Endothelial cell of umbilical vein (primary cell): Measurements from ENCODE around the gene TEX264. TPM values are rescaled to one million over a fixed set of nuclear protein-coding genes. Genes with fewer than 3 reads are reported as not detected.

ENCODE experiments used
- BruUV-seq: library from RNA; stranded (reverse); fragments of 400-500 nt; replicated peaks from 2 replicates; lab custom pipeline; 2021; lab: Mats Ljungman, UMichigan
- CTCF ChIA-PET: fragments of 300-600, 350-600 bp; sonication (Branson Sonifier 250); formaldehyde crosslinking; loops from one replicate; lab custom pipeline; 2021; ENCODE audit warnings: antibody characterized with exemption, inconsistent platforms; lab: Charles Lee
- POLR2A ChIA-PET: fragments of 300-600, 350-600 bp; sonication (Branson Sonifier 250); formaldehyde crosslinking; loops from one replicate; lab custom pipeline; 2021; ENCODE audit warnings: antibody characterized with exemption, inconsistent platforms; lab: Charles Lee
- DNase-seq: peaks from one replicate; pipeline ENCODE4 v3.0.0-alpha.2; 2011; ENCODE audit warnings: low read depth, low spot score
- FAIRE-seq: peaks from 2 replicates; lab custom pipeline; 2011; peaks lifted over from hg19 to GRCh38; lab: Jason Lieb, UNC
- H2AFZ ChIP-seq: 2 replicates; pipeline ENCODE4 v1.6.0; 2012; ENCODE audit warnings: low read depth, low read length, control low read depth, inconsistent platforms
- H3K27ac ChIP-seq: 2 replicates; pipeline ENCODE4 v1.5.1; 2011; ENCODE audit warnings: low read depth, mild to moderate bottlenecking, control low read depth, low read length, moderate library complexity; ENCODE audit not compliant: insufficient read depth
- H3K27me3 ChIP-seq, 2 experiments: 2 replicates each; pipeline versions ENCODE4 v1.6.0 to v1.6.1; 2011; ENCODE audit warnings: low read length in 2 of 2, mixed read lengths in 1 of 2; ENCODE audit not compliant: control insufficient read depth in 2 of 2, insufficient read depth in 2 of 2
- H3K36me3 ChIP-seq, 2 experiments: 2 replicates in 1 of 2; 3 replicates in 1 of 2; pipeline ENCODE4 v1.5.1; 2011; ENCODE audit warnings: low read length in 2 of 2, mild to moderate bottlenecking in 1 of 2, moderate library complexity in 1 of 2; ENCODE audit not compliant: control insufficient read depth in 2 of 2, insufficient read depth in 2 of 2; ENCODE audit errors: extremely low read depth in 1 of 2
- H3K4me1 ChIP-seq: 3 replicates; pipeline ENCODE4 v1.5.1; 2011; ENCODE audit warnings: mild to moderate bottlenecking, low read length; ENCODE audit not compliant: control insufficient read depth, insufficient read depth; ENCODE audit errors: extremely low read depth
- H3K4me2 ChIP-seq: 2 replicates; pipeline ENCODE4 v1.6.1; 2011; ENCODE audit warnings: low read length, control low read depth, mixed read lengths; ENCODE audit not compliant: insufficient read depth
- H3K4me3 ChIP-seq, 3 experiments: fragments of 200-600 bp in 1 of 3; sonication (generic), shearing (Covaris generic) in 1 of 3; replicated peaks in 1 of 3; 2 replicates each; pipeline ENCODE4 v1.5.1; 2011 to 2016; ENCODE audit warnings: control low read depth in 3 of 3, low read length in 3 of 3, mild to moderate bottlenecking in 2 of 3, inconsistent platforms in 1 of 3, low read depth in 1 of 3, moderate library complexity in 1 of 3; ENCODE audit not compliant: insufficient read depth in 1 of 3
- H3K79me2 ChIP-seq: 2 replicates; pipeline ENCODE4 v1.6.0; 2012; ENCODE audit warnings: low read length, inconsistent platforms; ENCODE audit not compliant: control insufficient read depth, insufficient read depth
- H3K9ac ChIP-seq: replicated peaks from 2 replicates; pipeline ENCODE3; 2011; ENCODE audit warnings: low read length, control low read depth; ENCODE audit not compliant: insufficient read depth; ENCODE audit errors: extremely low read depth
- H3K9me1 ChIP-seq: replicated peaks from 3 replicates; pipeline ENCODE4 v1.6.0; 2011; ENCODE audit warnings: mild to moderate bottlenecking, low read length; ENCODE audit not compliant: control insufficient read depth, insufficient read depth; ENCODE audit errors: extremely low read depth
- H3K9me3 ChIP-seq: replicated peaks from 2 replicates; pipeline ENCODE4 v1.5.1; 2012; ENCODE audit warnings: low read length, inconsistent platforms; ENCODE audit not compliant: control insufficient read depth, insufficient read depth
- H4K20me1 ChIP-seq: replicated peaks from 2 replicates; pipeline ENCODE3; 2011; ENCODE audit warnings: mild to moderate bottlenecking, low read length; ENCODE audit not compliant: control insufficient read depth, insufficient read depth; ENCODE audit errors: extremely low read depth
- CTCF ChIP-seq, 2 donors: IDR thresholded peaks; 1 replicate in 1 of 2; 2 replicates in 1 of 2; pipeline ENCODE4 v1.5.1; 2011; ENCODE audit warnings: low read length in 2 of 2, mild to moderate bottlenecking in 2 of 2, moderate library complexity in 2 of 2, control low read depth in 1 of 2, inconsistent platforms in 1 of 2, low read depth in 1 of 2; ENCODE audit not compliant: insufficient read depth in 1 of 2; ENCODE audit errors: extremely low read depth in 1 of 2
- EZH2 ChIP-seq: IDR thresholded peaks from 2 replicates; pipeline ENCODE4 v1.6.1; 2012; ENCODE audit warnings: borderline replicate concordance, low read depth, mild to moderate bottlenecking, moderate library complexity, low read length, inconsistent platforms; ENCODE audit not compliant: severe bottlenecking
- FOS ChIP-seq: IDR thresholded peaks from 2 replicates; pipeline ENCODE4 v1.6.1; 2011; ENCODE audit warnings: mild to moderate bottlenecking, low read length, moderate library complexity, borderline replicate concordance; ENCODE audit not compliant: insufficient read depth
- GATA2 ChIP-seq: IDR thresholded peaks from 2 replicates; pipeline ENCODE4 v1.7.0; 2011; ENCODE audit warnings: low read depth, mild to moderate bottlenecking, moderate library complexity, mixed read lengths, low read length; ENCODE audit not compliant: insufficient read length, insufficient read depth
- JUN ChIP-seq: IDR thresholded peaks from 2 replicates; pipeline ENCODE4 v1.6.1; 2011; ENCODE audit warnings: borderline replicate concordance, low read depth; ENCODE audit not compliant: insufficient read length, insufficient read depth
- MYC ChIP-seq: IDR thresholded peaks from one replicate; pipeline ENCODE4 v1.6.1; 2011; ENCODE audit warnings: mild to moderate bottlenecking, low read depth, low read length
- POLR2A ChIP-seq: IDR thresholded peaks from 2 replicates; pipeline ENCODE4 v1.6.1; 2012; ENCODE audit warnings: low read depth, mild to moderate bottlenecking, control low read depth, low read length
- POLR2AphosphoS5 ChIP-seq: IDR thresholded peaks from 2 replicates; pipeline ENCODE4 v1.6.1; 2012; ENCODE audit warnings: low read depth, mild to moderate bottlenecking, control low read depth, low read length, moderate library complexity; ENCODE audit not compliant: insufficient read depth
- dilution Hi-C: fragments of 300-500 bp; cut with MboI; formaldehyde crosslinking; loops from one replicate; pipeline ENCODE4 v1.15.0; 2019; ENCODE audit warnings: low sequenced_read_pairs; ENCODE audit not compliant: extremely low pct_ligation_motif_present
- intact Hi-C: fragments of 100-400 bp; cut with micrococcal nuclease; formaldehyde crosslinking; loops from one replicate; pipeline ENCODE4 v1.10.0; 2022
- polyA plus RNA-seq, 4 experiments: library from polyadenylated mRNA; depleted of rRNA in 3 of 4; stranded (reverse) in 3 of 4; unstranded in 1 of 4; fragments of >200 nt; gene quantifications; 2 replicates each; pipeline versions ENCODE4 v1.2.1 to v1.2.3, GENCODE V29; 2011 to 2012; ENCODE audit warnings: missing spikeins in 1 of 4
- total RNA-seq: library from RNA; stranded (reverse); gene quantifications from 2 replicates; pipeline ENCODE4 v1.2.3, GENCODE V29; 2021
- TF ChIP-seq, protein P1 (sequence below): IDR thresholded peaks from 2 replicates; pipeline ENCODE4 v1.6.1; 2011; ENCODE audit not compliant: insufficient read depth, insufficient read length

The TEX264 gene
- total and polyA plus RNA-seq, 2 donors (not counting 3 experiments of a cell fraction or from before 2014, with no cell fraction given), result 29.0 to 89.7 TPM

DNA sequence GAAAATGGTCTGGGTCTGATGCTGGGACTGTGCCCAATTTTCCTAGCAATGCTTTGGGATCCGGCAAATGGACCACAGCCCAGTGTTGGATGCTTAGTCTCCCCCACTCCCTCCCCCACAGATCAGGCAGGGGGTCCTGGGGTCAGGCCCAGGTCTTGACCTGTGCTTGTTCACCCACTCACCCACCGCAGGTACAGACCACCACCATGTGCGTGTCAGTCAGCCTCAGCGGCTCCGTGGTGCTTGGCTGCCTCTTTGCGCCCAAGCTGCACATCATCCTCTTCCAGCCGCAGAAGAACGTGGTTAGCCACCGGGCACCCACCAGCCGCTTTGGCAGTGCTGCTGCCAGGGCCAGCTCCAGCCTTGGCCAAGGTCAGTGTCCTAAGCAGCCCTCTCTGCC is 46.4 kb downstream of the TEX264 start:
- CTCF ChIA-PET, result no interaction called here
- H3K9ac ChIP-seq, result no peak overlapping the region
- TF ChIP-seq, protein P1, sequence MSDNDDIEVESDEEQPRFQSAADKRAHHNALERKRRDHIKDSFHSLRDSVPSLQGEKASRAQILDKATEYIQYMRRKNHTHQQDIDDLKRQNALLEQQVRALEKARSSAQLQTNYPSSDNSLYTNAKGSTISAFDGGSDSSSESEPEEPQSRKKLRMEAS, result no peak
- TF ChIP-seq FOS (no peak), CTCF (IDR thresholded peaks at IDR 0.05; ENCODE audit: extremely low read depth in 1 of 2, insufficient read depth in 1 of 2, low read depth in 1 of 2, low read length in 2 of 2) (no peak), MYC (no peak), JUN (no peak), GATA2 (no peak), POLR2AphosphoS5 (no peak), EZH2 (no peak), POLR2A (no peak)
- no peak overlapping the region for H3K27ac ChIP-seq
- POLR2A ChIA-PET, result no interaction called here
- H3K4me1 ChIP-seq, result no peaks in the 10 kb centered on the region
- no peak overlapping the region for H2AFZ ChIP-seq
- DNase-seq, result no peak
- H3K4me2 ChIP-seq, result no peak overlapping the region
- H4K20me1 ChIP-seq, result no peaks in the 10 kb centered on the region
- no peaks in the 10 kb centered on the region for H3K79me2 ChIP-seq
- H3K9me1 ChIP-seq, result no peaks in the 10 kb centered on the region
- dilution Hi-C loops, result no loop called here
- H3K4me3 ChIP-seq, result no peak overlapping the region
- H3K36me3 ChIP-seq, result no peaks in the 10 kb centered on the region
- FAIRE-seq, result no peak
- no peaks in the 10 kb centered on the region for H3K9me3 ChIP-seq
- H3K27me3 ChIP-seq, result no peaks in the 10 kb centered on the region
- intact Hi-C loops, result no loop called here
- no TSS peak for BruUV-seq
